AG08395 (cell line): Measurements from ENCODE around the gene VARS2.
"Not testable (repeated sequence)": the region's sequence is repeated elsewhere in the genome, so short reads cannot be mapped to it uniquely, and the experiment has no call there.

Experiments used
- DNase-seq: peaks from one replicate; pipeline ENCODE4 v3.0.0; 2012; ENCODE audit warnings: mixed read lengths, low spot score

VARS2 gene

GRCh38 chr6:30898750-30899360 lies 15.2 kb upstream of the VARS2 start:
- no peak for DNase-seq

GRCh38 chr6:30900863-30901417 lies 13.1 kb upstream of the VARS2 start:
- DNase-seq, result no peak

- DNase-seq, result no peak
Measured at GRCh38 chr6:30901436-30901835, 12.6 kb upstream of the VARS2 start.

- not testable (repeated sequence) for DNase-seq
Measured at GRCh38 chr6:30902196-30902595, 11.8 kb upstream of the VARS2 start.

- no peak for DNase-seq
Measured at GRCh38 chr6:30902709-30903108, 11.3 kb upstream of the VARS2 start.

GRCh38 chr6:30903236-30903635 lies 10.8 kb upstream of the VARS2 start:
- DNase-seq, result no peak

- not testable (repeated sequence) for DNase-seq
Measured at GRCh38 chr6:30907290-30907757, 6.7 kb upstream of the VARS2 start.

GRCh38 chr6:30907758-30908591 lies 6.1 kb upstream of the VARS2 start, which contains the start of gene GTF2H4:
GTF2H4 (plus strand) TSS chr6:30908207.
- DNase-seq, result peak; percentile 96

GRCh38 chr6:30908700-30909099 lies 5.3 kb upstream of the VARS2 start:
- no peak for DNase-seq

- not testable (repeated sequence) for DNase-seq
Measured at GRCh38 chr6:30910473-30910872, 3.6 kb upstream of the VARS2 start.

GRCh38 chr6:30912746-30913520 lies 1.1 kb upstream of the VARS2 start:
- DNase-seq, result no peak

- no peak for DNase-seq
Measured at GRCh38 chr6:30913721-30914075, 340 bp upstream of the VARS2 start.

GRCh38 chr6:30914854-30915590 lies 984 bp downstream of the VARS2 start:
- DNase-seq, result no peak

- peak; percentile 89 for DNase-seq
Measured at GRCh38 chr6:30915591-30915946, 1.5 kb downstream of the VARS2 start.

- no peak for DNase-seq
Measured at GRCh38 chr6:30917041-30917440, 3.0 kb downstream of the VARS2 start.

GRCh38 chr6:30917487-30917886 lies 3.4 kb downstream of the VARS2 start:
- DNase-seq, result no peak

- DNase-seq, result no peak
Measured at GRCh38 chr6:30918670-30919069, 4.6 kb downstream of the VARS2 start.

- DNase-seq, result no peak
Measured at GRCh38 chr6:30922447-30922852, 8.4 kb downstream of the VARS2 start.

GRCh38 chr6:30924040-30924627 lies 10.1 kb downstream of the VARS2 start:
- not testable (repeated sequence) for DNase-seq

GRCh38 chr6:30926644-30927043 lies 12.6 kb downstream of the VARS2 start:
- DNase-seq, result no peak

GRCh38 chr6:30927080-30927479 lies 13.0 kb downstream of the VARS2 start:
- DNase-seq, result not testable (repeated sequence)
